ENCODE results near the gene DIP2C. TPM values are rescaled to one million over a fixed set of nuclear protein-coding genes. Genes with fewer than 3 reads are reported as not detected.

DIP2C gene
- total RNA-seq, 1 donor from 2014 or later = 10.1 TPM

- TF ChIP-seq CTCF (IDR thresholded peaks at IDR 0.05) (no peak), EZH2 (IDR thresholded peaks at IDR 0.05) (no peak), EZH2phosphoT487 (IDR thresholded peaks at IDR 0.05) (no peak)
- H3K27me3 ChIP-seq = no peaks in the 10 kb centered on the region
- DNase-seq (ENCODE audit: low spot score) = no peak
- H3K9ac ChIP-seq = no peak overlapping the region
- H3F3A ChIP-seq (ENCODE audit: low read depth) = no peaks in the 10 kb centered on the region
- H3K9me3 Mint-ChIP-seq = no peaks in the 10 kb centered on the region
- H3K9me3 ChIP-seq (ENCODE audit: low read depth) = no peaks in the 10 kb centered on the region
- no peak overlapping the region for H3K27ac Mint-ChIP-seq
- H3K4me3 ChIP-seq = no peak overlapping the region
- no peak overlapping the region for H2AFZ ChIP-seq (replicated peaks)
- H4K20me1 ChIP-seq (ENCODE audit: low read depth) = no peaks in the 10 kb centered on the region
- peaks cover 12% of the 10 kb centered on the region for H3K36me3 Mint-ChIP-seq
- no peaks in the 10 kb centered on the region for H3K4me1 ChIP-seq
- H3K4me1 Mint-ChIP-seq = peaks cover 2% of the 10 kb centered on the region
- no peak overlapping the region for H3K27ac ChIP-seq
- H3K36me3 ChIP-seq = no peaks in the 10 kb centered on the region
- no peaks in the 10 kb centered on the region for H3K27me3 Mint-ChIP-seq (ENCODE audit: insufficient read depth, low read depth)
- no peak overlapping the region for H3K4me2 ChIP-seq
- H3K4me3 Mint-ChIP-seq = no peak overlapping the region
- H3K79me2 ChIP-seq (ENCODE audit: low read depth) = no peaks in the 10 kb centered on the region
Observed at GRCh38 chr10:314871-315270, 374.6 kb downstream of the DIP2C start.

GRCh38 chr10:314381-314780 lies 375.1 kb downstream of the DIP2C start:
- Histone ChIP-seq H2AFZ (replicated peaks) (no peak overlapping the region), H3K4me3 (no peak overlapping the region), H3K27me3 (no peaks in the 10 kb centered on the region), H3K4me1 (no peaks in the 10 kb centered on the region), H3K79me2 (ENCODE audit: low read depth) (no peaks in the 10 kb centered on the region), H3F3A (ENCODE audit: low read depth) (no peaks in the 10 kb centered on the region), H3K4me2 (no peak overlapping the region), H3K9ac (no peak overlapping the region), H3K36me3 (no peaks in the 10 kb centered on the region), H3K9me3 (ENCODE audit: low read depth) (no peaks in the 10 kb centered on the region), H3K27ac (no peak overlapping the region), H4K20me1 (ENCODE audit: low read depth) (no peaks in the 10 kb centered on the region)
- no peak for DNase-seq (ENCODE audit: low spot score)
- Mint-ChIP-seq H3K4me3 (no peak overlapping the region), H3K9me3 (no peaks in the 10 kb centered on the region), H3K36me3 (peaks cover 10% of the 10 kb centered on the region), H3K27ac (no peak overlapping the region), H3K4me1 (peaks cover 2% of the 10 kb centered on the region), H3K27me3 (ENCODE audit: insufficient read depth, low read depth) (no peaks in the 10 kb centered on the region)
- TF ChIP-seq EZH2phosphoT487 (IDR thresholded peaks at IDR 0.05) (no peak), EZH2 (IDR thresholded peaks at IDR 0.05) (no peak), CTCF (IDR thresholded peaks at IDR 0.05) (no peak)

- Histone ChIP-seq H3K4me3 (no peak overlapping the region), H3K4me2 (no peak overlapping the region), H3K27ac (no peak overlapping the region), H2AFZ (replicated peaks) (no peak overlapping the region), H3K9me3 (ENCODE audit: low read depth) (no peaks in the 10 kb centered on the region), H4K20me1 (ENCODE audit: low read depth) (no peaks in the 10 kb centered on the region), H3K79me2 (ENCODE audit: low read depth) (no peaks in the 10 kb centered on the region), H3K9ac (no peak overlapping the region), H3F3A (ENCODE audit: low read depth) (no peaks in the 10 kb centered on the region), H3K36me3 (no peaks in the 10 kb centered on the region), H3K27me3 (no peaks in the 10 kb centered on the region), H3K4me1 (peaks cover 3% of the 10 kb centered on the region)
- DNase-seq (ENCODE audit: low spot score) = no peak
- H3K27me3 Mint-ChIP-seq (ENCODE audit: insufficient read depth, low read depth) = no peaks in the 10 kb centered on the region
- peaks cover 5% of the 10 kb centered on the region for H3K36me3 Mint-ChIP-seq
- H3K4me3 Mint-ChIP-seq = no peak overlapping the region
- H3K9me3 Mint-ChIP-seq = no peaks in the 10 kb centered on the region
- H3K4me1 Mint-ChIP-seq = peaks cover 7% of the 10 kb centered on the region
- TF ChIP-seq EZH2phosphoT487 (IDR thresholded peaks at IDR 0.05) (no peak), CTCF (IDR thresholded peaks at IDR 0.05) (no peak), EZH2 (IDR thresholded peaks at IDR 0.05) (no peak)
- H3K27ac Mint-ChIP-seq = no peak overlapping the region
Observed at GRCh38 chr10:311901-312665, 377.4 kb downstream of the DIP2C start.

Measured in neural progenitor cell (in vitro differentiated cells).